ENCODE results near the gene OPCML.

The OPCML gene

DNA sequence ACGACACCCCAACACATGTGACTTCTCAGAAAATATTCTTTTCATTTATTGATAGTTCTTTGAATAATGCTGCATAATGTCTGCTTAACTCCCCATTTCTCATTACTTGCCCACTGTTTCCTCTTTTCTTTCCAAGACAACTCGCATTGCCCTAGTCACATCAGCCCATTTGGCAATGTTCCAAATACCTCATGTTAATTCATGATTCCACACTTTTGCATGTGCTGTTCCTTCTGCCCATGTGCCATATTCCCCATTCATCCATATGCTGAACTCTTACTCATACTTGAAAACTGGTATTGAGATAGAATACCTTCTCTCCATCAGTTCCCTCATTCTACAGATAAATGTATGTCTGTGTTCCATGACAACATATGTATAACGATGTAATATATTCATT lies 993.7 kb downstream of the OPCML start:
- no peak overlapping the region for H3K27ac ChIP-seq
- TF ChIP-seq, protein P1, sequence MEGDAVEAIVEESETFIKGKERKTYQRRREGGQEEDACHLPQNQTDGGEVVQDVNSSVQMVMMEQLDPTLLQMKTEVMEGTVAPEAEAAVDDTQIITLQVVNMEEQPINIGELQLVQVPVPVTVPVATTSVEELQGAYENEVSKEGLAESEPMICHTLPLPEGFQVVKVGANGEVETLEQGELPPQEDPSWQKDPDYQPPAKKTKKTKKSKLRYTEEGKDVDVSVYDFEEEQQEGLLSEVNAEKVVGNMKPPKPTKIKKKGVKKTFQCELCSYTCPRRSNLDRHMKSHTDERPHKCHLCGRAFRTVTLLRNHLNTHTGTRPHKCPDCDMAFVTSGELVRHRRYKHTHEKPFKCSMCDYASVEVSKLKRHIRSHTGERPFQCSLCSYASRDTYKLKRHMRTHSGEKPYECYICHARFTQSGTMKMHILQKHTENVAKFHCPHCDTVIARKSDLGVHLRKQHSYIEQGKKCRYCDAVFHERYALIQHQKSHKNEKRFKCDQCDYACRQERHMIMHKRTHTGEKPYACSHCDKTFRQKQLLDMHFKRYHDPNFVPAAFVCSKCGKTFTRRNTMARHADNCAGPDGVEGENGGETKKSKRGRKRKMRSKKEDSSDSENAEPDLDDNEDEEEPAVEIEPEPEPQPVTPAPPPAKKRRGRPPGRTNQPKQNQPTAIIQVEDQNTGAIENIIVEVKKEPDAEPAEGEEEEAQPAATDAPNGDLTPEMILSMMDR (conservative IDR thresholded peaks at IDR 0.05): no peak

DNA sequence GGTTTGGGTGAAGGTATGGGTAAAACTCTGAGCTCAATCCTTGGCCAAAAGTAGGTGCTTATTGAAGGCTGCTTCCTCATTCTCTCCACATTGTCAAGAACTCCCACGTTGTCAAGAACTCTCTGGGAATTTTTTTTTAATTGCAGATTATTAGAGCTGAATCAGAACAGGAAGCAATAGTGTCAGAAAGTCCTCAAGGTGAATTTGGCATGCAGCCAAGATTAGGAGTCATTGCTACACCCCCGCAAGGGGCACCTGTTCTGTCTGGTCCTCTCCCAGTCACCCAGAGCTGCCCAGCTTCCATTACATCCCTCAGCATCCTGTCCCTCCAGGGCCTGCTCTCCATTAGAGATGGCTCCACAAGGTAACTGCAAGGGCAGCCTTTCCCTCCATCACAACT lies 996.5 kb downstream of the OPCML start:
- H3K27ac ChIP-seq: no peak overlapping the region
- TF ChIP-seq, protein P1 (conservative IDR thresholded peaks at IDR 0.05): no peak

DNA sequence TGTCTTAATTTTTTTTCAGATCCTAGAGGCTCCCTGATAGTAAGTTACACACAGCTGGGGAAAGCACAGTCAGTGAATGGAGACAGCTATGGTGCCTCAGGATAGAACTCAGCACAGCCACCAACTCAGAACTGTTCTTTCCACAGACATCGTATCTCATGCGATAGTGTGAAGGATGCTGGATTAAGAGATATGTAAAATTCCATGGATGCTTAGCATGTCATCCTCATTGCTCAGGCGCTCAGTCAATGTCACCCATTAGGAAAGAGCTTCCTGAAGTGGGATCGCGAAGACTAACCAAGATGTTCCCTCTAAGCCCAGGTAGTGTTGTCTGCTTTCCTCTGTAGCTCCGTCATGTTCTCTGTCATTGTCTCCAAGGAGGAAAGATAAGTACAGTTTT lies 1000.4 kb downstream of the OPCML start:
- no peak overlapping the region for H3K27ac ChIP-seq
- TF ChIP-seq, protein P1 (conservative IDR thresholded peaks at IDR 0.05): no peak

DNA sequence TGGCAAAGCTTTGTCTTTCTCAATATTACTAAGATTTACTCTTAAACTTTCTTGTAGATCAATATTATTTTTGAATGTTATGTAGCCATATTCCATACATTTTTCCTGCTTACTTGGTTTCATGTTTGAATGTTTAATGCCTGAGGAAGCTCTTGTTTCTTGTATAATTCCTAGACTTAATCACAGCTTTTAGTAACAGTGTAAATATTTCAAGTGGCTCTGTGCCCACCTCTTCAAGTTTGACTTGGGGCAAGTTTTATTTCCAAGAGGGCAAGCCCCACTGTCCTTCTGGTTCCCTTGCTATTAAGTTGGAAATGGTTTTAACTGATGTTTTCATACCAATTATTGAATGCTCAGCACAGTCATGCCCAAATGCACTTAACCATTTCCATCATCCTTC lies 1004.1 kb downstream of the OPCML start:
- TF ChIP-seq, protein P1 (conservative IDR thresholded peaks at IDR 0.05): no peak
- H3K27ac ChIP-seq: no peak overlapping the region

DNA sequence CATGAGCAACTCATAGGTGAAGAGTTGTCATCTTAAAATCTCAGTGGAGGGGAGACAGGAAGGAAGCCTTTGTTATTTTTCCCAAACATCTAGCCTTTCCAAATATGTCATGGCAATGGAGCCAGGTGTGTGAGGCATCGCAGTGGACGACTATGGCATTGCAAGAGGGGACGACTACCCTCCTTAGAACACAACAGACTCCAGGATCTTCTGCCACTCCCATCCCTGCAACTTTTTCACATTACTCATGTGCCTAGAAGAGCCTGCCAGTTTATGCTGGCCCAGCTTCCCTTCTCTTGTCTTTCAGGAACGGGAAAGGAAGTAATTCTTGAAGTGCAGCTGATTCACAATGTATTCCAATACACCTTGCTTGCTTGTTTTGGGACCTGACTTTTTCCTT lies 1008.4 kb downstream of the OPCML start:
- H3K27ac ChIP-seq: no peak overlapping the region
- TF ChIP-seq, protein P1 (conservative IDR thresholded peaks at IDR 0.05): no peak

DNA sequence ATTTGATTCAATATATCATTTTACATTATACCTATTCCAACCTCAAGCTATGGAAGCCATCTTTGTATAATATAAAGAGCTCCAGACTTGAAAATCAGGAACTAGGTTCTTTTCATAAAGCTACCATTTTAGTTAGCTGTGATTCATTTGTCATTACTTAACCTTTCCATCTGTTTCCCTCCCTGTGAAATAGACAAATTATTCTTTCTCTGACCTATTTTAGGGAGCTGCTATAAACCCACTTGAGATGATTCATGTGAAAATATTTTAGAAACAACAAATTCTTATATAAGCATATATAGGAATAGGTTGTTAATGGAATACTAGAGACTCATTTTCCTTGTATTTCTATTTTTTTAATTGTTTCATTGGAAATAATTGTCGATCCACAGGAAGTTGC lies 1012.1 kb downstream of the OPCML start:
- TF ChIP-seq, protein P1 (conservative IDR thresholded peaks at IDR 0.05): no peak
- no peak overlapping the region for H3K27ac ChIP-seq

DNA sequence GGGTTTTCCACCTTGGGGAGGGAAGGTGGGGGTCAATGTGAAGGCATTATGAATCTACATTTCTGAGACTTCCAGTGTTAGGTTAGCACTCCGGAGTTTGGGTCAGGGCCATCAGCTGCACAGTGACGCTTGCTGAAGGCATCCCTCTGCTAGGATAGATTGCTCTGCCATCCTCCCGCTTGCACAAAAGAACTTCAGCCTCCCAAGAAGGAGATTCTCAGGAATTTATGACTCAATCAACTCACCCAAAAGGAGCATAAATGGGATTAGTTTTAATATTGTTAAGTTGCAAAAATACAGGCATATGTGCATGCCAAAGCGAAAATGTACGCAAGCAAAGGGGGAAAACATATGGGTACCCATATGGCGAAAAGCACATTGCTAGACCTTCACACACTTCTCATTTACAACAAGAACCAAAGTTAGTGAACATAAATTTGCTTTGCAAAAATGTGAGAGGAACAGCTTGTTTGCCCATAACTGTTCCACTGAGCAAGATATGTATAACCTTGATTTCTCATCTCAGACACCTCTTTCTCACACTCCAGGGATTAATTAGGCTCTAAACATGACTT lies 1013.0 kb downstream of the OPCML start:
- H3K27ac ChIP-seq: no peak overlapping the region
- TF ChIP-seq, protein P1 (conservative IDR thresholded peaks at IDR 0.05): no peak

Measured in VCaP (cell line).